CD8-positive, alpha-beta memory T cell (primary cell): ENCODE measurements around the gene APBA3. TPM values are rescaled to one million over a fixed set of nuclear protein-coding genes. Genes with fewer than 3 reads are reported as not detected.
A peak's percentile ranks its signal among the peaks of the same experiment; 100 is the strongest.

Experiments used
- CTCF ChIA-PET: fragments of 350-600 bp; sonication (Branson Sonifier 250); formaldehyde crosslinking; loops from one replicate; lab custom pipeline; 2021; ENCODE audit warnings: antibody characterized with exemption; lab: Charles Lee
- POLR2A ChIA-PET: fragments of 350-600 bp; sonication (Branson Sonifier 250); formaldehyde crosslinking; loops from one replicate; lab custom pipeline; 2021; ENCODE audit warnings: antibody characterized with exemption; lab: Charles Lee
- DNase-seq, 5 donors: peaks; one replicate each; pipeline versions ENCODE4 v3.0.0 to v3.0.0-alpha.2; 2020 to 2022; ENCODE audit warnings: mixed read lengths in 1 of 5
- H3K27ac ChIP-seq: one replicate; pipeline ENCODE4 v1.7.0; 2013; ENCODE audit warnings: low read depth, mild to moderate bottlenecking, low read length, moderate library complexity
- H3K27me3 ChIP-seq: 2 replicates; pipeline ENCODE4 v1.7.0; 2013; ENCODE audit warnings: low read length, mild to moderate bottlenecking; ENCODE audit not compliant: insufficient read depth, poor library complexity, severe bottlenecking
- H3K36me3 ChIP-seq: 2 replicates; pipeline ENCODE4 v1.7.0; 2013; ENCODE audit warnings: mild to moderate bottlenecking, low read length, moderate library complexity; ENCODE audit not compliant: insufficient read depth
- H3K4me1 ChIP-seq: 2 replicates; pipeline ENCODE4 v1.7.0; 2013; ENCODE audit warnings: mild to moderate bottlenecking, low read length, moderate library complexity; ENCODE audit not compliant: insufficient read depth
- H3K4me3 ChIP-seq: 2 replicates; pipeline ENCODE4 v1.7.0; 2013; ENCODE audit warnings: mild to moderate bottlenecking, low read length
- H3K9me3 ChIP-seq: 2 replicates; pipeline ENCODE4 v1.7.0; 2013; ENCODE audit warnings: mild to moderate bottlenecking, low read length
- H3K27ac Mint-ChIP-seq, 8 donors: one replicate each; pipeline ENCODE4 v1.8.0; 2020 to 2021; ENCODE audit warnings: mixed read lengths in 8 of 8, mild to moderate bottlenecking in 6 of 8, inconsistent platforms in 3 of 8, moderate library complexity in 3 of 8
- H3K27me3 Mint-ChIP-seq, 2 donors: one replicate each; pipeline ENCODE4 v1.8.0; 2020 to 2021; ENCODE audit warnings: mixed read lengths in 2 of 2, mild to moderate bottlenecking in 1 of 2, moderate library complexity in 1 of 2
- H3K36me3 Mint-ChIP-seq, 3 donors: one replicate each; pipeline ENCODE4 v1.8.0; 2020 to 2021; ENCODE audit warnings: mixed read lengths in 3 of 3, inconsistent platforms in 1 of 3, mild to moderate bottlenecking in 1 of 3
- H3K4me1 Mint-ChIP-seq, 3 donors: one replicate each; pipeline ENCODE4 v1.8.0; 2020 to 2021; ENCODE audit warnings: mixed read lengths in 3 of 3, inconsistent platforms in 1 of 3, mild to moderate bottlenecking in 1 of 3
- H3K4me3 Mint-ChIP-seq, 7 donors: one replicate each; pipeline ENCODE4 v1.8.0; 2020 to 2021; ENCODE audit warnings: mixed read lengths in 7 of 7, mild to moderate bottlenecking in 6 of 7, moderate library complexity in 4 of 7, inconsistent platforms in 2 of 7
- H3K9me3 Mint-ChIP-seq, 5 donors: one replicate each; pipeline ENCODE4 v1.8.0; 2020 to 2022; ENCODE audit warnings: mixed read lengths in 5 of 5, mild to moderate bottlenecking in 3 of 5, moderate library complexity in 2 of 5, inconsistent platforms in 1 of 5
- polyA plus RNA-seq: library from polyadenylated mRNA; unstranded; fragments of 300-500 nt; fragmentation: Illumina TruSeq; gene quantifications from one replicate; pipeline ENCODE4 v1.2.3, GENCODE V29; 2021
- total RNA-seq, 2 experiments: library from RNA; stranded (reverse); gene quantifications; one replicate each; pipeline ENCODE4 v1.2.3, GENCODE V29; 2021

APBA3 gene
- total and polyA plus RNA-seq, 3 experiments from 2014 or later, result 36.3 to 40.8 (median 39.0) TPM

GRCh38 chr19:3796358-3796757 lies 34.9 kb upstream of the APBA3 start:
- H3K9me3 ChIP-seq, result peaks cover 5% of the 10 kb centered on the region
- H3K4me3 Mint-ChIP-seq, result no peak overlapping the region
- H3K4me1 Mint-ChIP-seq, result peaks cover 32 to 47% (median 36%) of the 10 kb centered on the region in 3 donors
- H3K27me3 ChIP-seq, result no peaks in the 10 kb centered on the region
- peaks cover 2 to 11% (median 6%) of the 10 kb centered on the region in 5 donors for H3K9me3 Mint-ChIP-seq
- peak overlapping the region in 7 of 8 donors; percentile 50 to 90 (median 70) for H3K27ac Mint-ChIP-seq
- CTCF ChIA-PET, result interaction anchor here (1.0 to 5.2 kb wide), 5 partner anchors 9 to 33 kb away, joined by 3 to 26 read pairs (median 3); partner anchors contain the start of genes MATK and MRPL54
- H3K27ac ChIP-seq, result no peak overlapping the region
- POLR2A ChIA-PET, result interaction anchor here (1.2 to 1.3 kb wide), 2 partner anchors 18 to 25 kb away, joined by 3 to 4 read pairs; no protein-coding TSS in a partner anchor
- peaks cover 26% of the 10 kb centered on the region for H3K4me1 ChIP-seq
- no peaks in the 10 kb centered on the region for H3K36me3 ChIP-seq
- H3K27me3 Mint-ChIP-seq, result peaks cover 0 to 2% of the 10 kb centered on the region in 2 donors
- peaks cover 2 to 14% (median 3%) of the 10 kb centered on the region in 3 donors for H3K36me3 Mint-ChIP-seq
- no peak for DNase-seq
- no peak overlapping the region for H3K4me3 ChIP-seq

GRCh38 chr19:3793799-3794198 lies 32.3 kb upstream of the APBA3 start:
- Mint-ChIP-seq H3K9me3 (peaks cover 2 to 11% (median 9%) of the 10 kb centered on the region in 5 donors), H3K4me3 (no peak overlapping the region), H3K27me3 (no peaks in the 10 kb centered on the region), H3K27ac (no peak overlapping the region), H3K36me3 (peaks cover 2 to 15% (median 2%) of the 10 kb centered on the region in 3 donors), H3K4me1 (peaks cover 35 to 50% (median 41%) of the 10 kb centered on the region in 3 donors)
- no peak overlapping the region for H3K27ac ChIP-seq
- no peak for DNase-seq
- peaks cover 5% of the 10 kb centered on the region for H3K9me3 ChIP-seq
- ChIA-PET POLR2A (interaction anchor here (0.7 to 1.1 kb wide), 2 partner anchors 31 to 234 kb away, joined by 3 to 5 read pairs; partner anchors contain the start of gene MRPL54), CTCF (interaction anchor here (1.4 to 5.2 kb wide), 4 partner anchors 22 to 76 kb away, joined by 3 to 26 read pairs (median 6); partner anchors contain the start of genes APBA3 and MRPL54)
- no peak overlapping the region for H3K4me3 ChIP-seq
- no peaks in the 10 kb centered on the region for H3K27me3 ChIP-seq
- H3K36me3 ChIP-seq, result no peaks in the 10 kb centered on the region
- H3K4me1 ChIP-seq, result peaks cover 21% of the 10 kb centered on the region

DNA sequence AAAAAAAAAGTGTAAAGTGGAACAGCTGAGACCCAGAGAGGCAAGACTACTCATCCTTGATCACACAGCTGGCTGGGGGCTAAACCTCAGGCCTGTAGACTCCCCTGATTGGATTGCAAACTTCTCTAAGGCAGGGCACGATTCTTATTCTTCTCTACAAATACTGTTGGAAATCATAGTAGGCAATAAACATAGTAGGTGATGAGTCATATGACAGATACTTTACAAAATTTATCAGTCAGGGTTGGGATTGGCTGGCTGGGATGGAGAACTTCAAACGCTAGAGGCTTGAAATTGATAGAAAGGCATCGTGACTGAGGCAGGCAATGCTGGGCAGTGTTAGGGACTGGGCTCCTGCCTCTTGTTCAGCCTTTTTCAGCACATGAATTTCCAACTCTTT lies 30.6 kb upstream of the APBA3 start:
- Mint-ChIP-seq H3K4me3 (peak overlapping the region in 1 of 7 donors; percentile 71), H3K36me3 (peaks cover 2 to 10% (median 2%) of the 10 kb centered on the region in 3 donors), H3K9me3 (peaks cover 2 to 11% (median 8%) of the 10 kb centered on the region in 5 donors), H3K27ac (peak overlapping the region in 4 of 8 donors; percentile 1 to 87 (median 50)), H3K4me1 (peaks cover 36 to 45% (median 37%) of the 10 kb centered on the region in 3 donors), H3K27me3 (no peaks in the 10 kb centered on the region)
- no peak overlapping the region for H3K4me3 ChIP-seq
- H3K27me3 ChIP-seq, result no peaks in the 10 kb centered on the region
- DNase-seq, result no peak
- peaks cover 5% of the 10 kb centered on the region for H3K9me3 ChIP-seq
- no peaks in the 10 kb centered on the region for H3K36me3 ChIP-seq
- H3K4me1 ChIP-seq, result peaks cover 7% of the 10 kb centered on the region
- H3K27ac ChIP-seq, result no peak overlapping the region
- ChIA-PET POLR2A (no interaction called here), CTCF (no interaction called here)

DNA sequence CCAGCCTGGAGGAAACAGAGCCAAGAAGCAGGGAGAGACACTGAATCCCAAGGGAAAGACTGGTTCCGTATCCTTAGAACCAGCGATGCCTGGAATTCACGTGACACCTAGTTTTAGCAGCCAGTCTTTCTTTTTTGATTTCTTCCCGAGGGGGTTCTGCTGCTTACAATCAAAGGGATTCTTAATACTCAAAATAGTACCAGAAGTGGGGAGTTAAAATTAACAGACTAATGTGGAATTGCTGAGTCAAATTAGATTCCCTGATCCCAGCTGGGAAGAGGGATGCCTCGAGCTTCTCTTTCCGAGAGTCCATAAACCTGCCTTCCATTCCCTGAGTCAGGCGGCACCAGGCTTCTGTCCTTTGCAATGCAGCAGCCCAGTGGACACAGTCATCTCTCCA lies 29.4 kb upstream of the APBA3 start:
- H3K27ac ChIP-seq, result no peak overlapping the region
- peaks cover 0 to 5% (median 0%) of the 10 kb centered on the region in 5 donors for H3K9me3 Mint-ChIP-seq
- DNase-seq, result no peak
- CTCF ChIA-PET, result interaction anchor here (1.1 to 1.5 kb wide), 4 partner anchors 21 to 35 kb away, joined by 3 read pairs; no protein-coding TSS in a partner anchor
- H3K36me3 ChIP-seq, result no peaks in the 10 kb centered on the region
- H3K9me3 ChIP-seq, result no peaks in the 10 kb centered on the region
- no peaks in the 10 kb centered on the region for H3K27me3 Mint-ChIP-seq
- H3K4me3 ChIP-seq, result no peak overlapping the region
- POLR2A ChIA-PET, result no interaction called here
- peaks cover 31 to 42% (median 34%) of the 10 kb centered on the region in 3 donors for H3K4me1 Mint-ChIP-seq
- H3K4me3 Mint-ChIP-seq, result no peak overlapping the region
- H3K36me3 Mint-ChIP-seq, result peaks cover 2 to 4% (median 2%) of the 10 kb centered on the region in 3 donors
- H3K27me3 ChIP-seq, result no peaks in the 10 kb centered on the region
- H3K27ac Mint-ChIP-seq, result peak overlapping the region in 4 of 8 donors; percentile 18 to 89 (median 71)
- H3K4me1 ChIP-seq, result peaks cover 12% of the 10 kb centered on the region

DNA sequence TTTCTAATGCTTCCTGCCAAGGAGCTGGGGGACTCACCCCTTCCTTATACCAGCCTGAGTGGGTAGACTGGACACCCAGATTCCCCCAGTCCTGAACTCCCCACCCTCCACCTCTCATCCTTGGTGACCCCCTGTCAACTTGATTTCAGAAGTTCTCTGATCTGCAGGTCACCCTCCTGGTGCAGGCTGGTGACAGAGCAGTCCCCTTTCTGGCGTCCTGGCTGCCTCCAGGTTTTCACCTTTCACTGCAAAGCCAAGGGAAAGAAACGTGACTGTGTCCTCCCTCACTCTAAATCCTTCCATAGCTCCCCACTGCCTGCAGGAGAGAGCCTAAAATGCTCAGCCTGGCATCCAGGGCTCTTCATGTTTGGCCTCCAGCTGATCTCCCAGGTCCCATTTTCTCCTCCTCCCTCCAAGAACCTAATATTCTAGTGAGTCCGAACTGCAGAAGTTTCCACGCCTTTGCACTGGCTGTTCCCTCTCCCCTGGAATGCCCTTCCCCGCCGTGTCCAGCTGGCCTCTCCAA lies 28.8 kb upstream of the APBA3 start:
- CTCF ChIA-PET, result interaction anchor here (1.1 to 2.0 kb wide), 5 partner anchors 9 to 36 kb away, joined by 3 to 4 read pairs (median 3); no protein-coding TSS in a partner anchor
- H3K4me3 ChIP-seq, result no peak overlapping the region
- Mint-ChIP-seq H3K36me3 (peaks cover 2 to 4% (median 2%) of the 10 kb centered on the region in 3 donors), H3K9me3 (peaks cover 0 to 5% (median 0%) of the 10 kb centered on the region in 5 donors), H3K4me1 (peaks cover 31 to 48% (median 36%) of the 10 kb centered on the region in 3 donors), H3K27me3 (no peaks in the 10 kb centered on the region), H3K27ac (peak overlapping the region in 7 of 8 donors; percentile 13 to 89 (median 71)), H3K4me3 (peak overlapping the region in 5 of 7 donors; percentile 4 to 73 (median 56))
- no peak overlapping the region for H3K27ac ChIP-seq
- POLR2A ChIA-PET, result no interaction called here
- H3K4me1 ChIP-seq, result peaks cover 12% of the 10 kb centered on the region
- no peaks in the 10 kb centered on the region for H3K36me3 ChIP-seq
- no peaks in the 10 kb centered on the region for H3K9me3 ChIP-seq
- no peak for DNase-seq
- no peaks in the 10 kb centered on the region for H3K27me3 ChIP-seq

DNA sequence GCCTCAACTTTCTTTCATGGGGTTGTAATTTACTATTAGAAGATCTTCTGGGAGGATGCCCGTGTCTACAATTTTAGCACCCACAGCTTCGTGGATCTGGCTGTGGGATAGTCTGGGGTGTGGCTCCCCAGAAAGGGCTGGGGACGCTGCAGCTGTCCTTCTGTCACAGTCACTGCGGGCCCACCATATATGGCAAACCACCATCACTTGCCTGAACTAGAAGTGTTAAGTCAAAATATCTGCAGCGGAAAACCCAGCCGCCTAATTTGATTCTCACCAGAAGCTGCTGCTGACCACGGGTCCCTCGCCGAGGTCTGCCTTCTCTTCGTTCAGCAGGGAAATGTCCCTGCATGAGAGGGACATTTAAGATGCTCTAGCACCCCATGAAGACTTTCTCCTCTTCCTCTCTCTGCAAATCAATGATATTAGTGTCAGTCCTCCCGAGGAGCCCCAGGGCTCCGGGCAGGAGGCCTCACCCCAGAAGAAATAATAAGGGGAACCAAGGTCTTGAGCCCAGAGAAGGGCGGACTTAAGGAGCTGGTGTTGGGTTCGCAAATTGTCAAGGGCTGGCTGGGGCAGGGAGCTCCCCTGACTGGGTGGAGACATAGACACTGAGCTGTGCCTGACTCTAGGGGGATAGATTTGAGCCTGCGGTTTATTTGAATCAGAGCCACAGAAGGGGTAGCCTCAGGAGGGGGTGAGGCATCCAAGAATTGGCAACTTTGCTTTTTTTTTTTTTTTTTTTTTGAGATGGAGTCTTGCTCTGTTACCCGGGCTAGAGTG lies 27.7 kb upstream of the APBA3 start:
- Histone ChIP-seq H3K36me3 (no peaks in the 10 kb centered on the region), H3K27ac (peak overlapping the region; percentile 29), H3K27me3 (no peaks in the 10 kb centered on the region), H3K9me3 (no peaks in the 10 kb centered on the region), H3K4me1 (peaks cover 21% of the 10 kb centered on the region), H3K4me3 (no peak overlapping the region)
- DNase-seq, result peak in 3 of 5 donors; percentile 41 to 66 (median 65)
- H3K4me3 Mint-ChIP-seq, result peak overlapping the region; percentile 70 to 85 (median 77)
- POLR2A ChIA-PET, result interaction anchor here (0.6 to 1.4 kb wide), 5 partner anchors 9 to 63 kb away, joined by 3 to 9 read pairs (median 6); partner anchors contain the start of gene MRPL54
- peak overlapping the region; percentile 76 to 96 (median 90) for H3K27ac Mint-ChIP-seq
- CTCF ChIA-PET, result interaction anchor here (0.7 to 3.1 kb wide), 7 partner anchors 9 to 161 kb away, joined by 3 to 13 read pairs (median 3); partner anchors contain the start of genes APBA3 and MRPL54
- H3K36me3 Mint-ChIP-seq, result peaks cover 2 to 5% (median 4%) of the 10 kb centered on the region in 3 donors
- peaks cover 0 to 5% (median 0%) of the 10 kb centered on the region in 5 donors for H3K9me3 Mint-ChIP-seq
- H3K4me1 Mint-ChIP-seq, result peaks cover 36 to 55% (median 39%) of the 10 kb centered on the region in 3 donors
- H3K27me3 Mint-ChIP-seq, result no peaks in the 10 kb centered on the region
